A549 (cell line): ENCODE results near the gene HPD.

ENCODE experiments used
- ATOH8 ChIP-seq: fragments of 250-450 bp; sonication (Bioruptor Pico); IDR thresholded peaks from 2 replicates; pipeline ENCODE4 v1.5.0; 2020; ENCODE audit warnings: low read depth, mild to moderate bottlenecking, moderate library complexity
- CEBPB ChIP-seq, 2 experiments: fragments of >200 bp in 1 of 2; sonication (Bioruptor Twin) in 1 of 2; formaldehyde crosslinking in 1 of 2; IDR thresholded peaks; 2 replicates each; pipeline ENCODE4 v1.6.1; 2012 to 2016
- EHMT2 ChIP-seq: fragments of 200-600 bp; sonication (generic); IDR thresholded peaks from 2 replicates; pipeline ENCODE4 v1.6.1; 2016; ENCODE audit warnings: antibody characterized with exemption, low read depth, mild to moderate bottlenecking, moderate library complexity
- EP300 ChIP-seq, 2 experiments: fragments of >200 bp; sonication (Bioruptor Twin); formaldehyde crosslinking; IDR thresholded peaks; 2 replicates in 1 of 2; 3 replicates in 1 of 2; pipeline ENCODE4 v1.6.1; 2016 to 2017
- GATA3 ChIP-seq: IDR thresholded peaks from 2 replicates; pipeline ENCODE4 v1.6.1; 2012; ENCODE audit warnings: borderline replicate concordance
- MAFK ChIP-seq: fragments of 450-650 bp; IDR thresholded peaks from 2 replicates; pipeline ENCODE4 v1.6.1; 2014; ENCODE audit not compliant: partially characterized antibody
- NFE2L2 ChIP-seq: fragments of 150-350 bp; conservative IDR thresholded peaks from 2 replicates; pipeline ENCODE4 v1.6.1; 2014; ENCODE audit warnings: low read length
- PBX3 ChIP-seq: IDR thresholded peaks from 2 replicates; pipeline ENCODE4 v1.6.1; 2012
- POLR2A ChIP-seq: IDR thresholded peaks from 2 replicates; pipeline ENCODE4 v1.6.1; 2012; ENCODE audit warnings: mild to moderate bottlenecking, low read length
- RAD21 ChIP-seq, 2 experiments: fragments of >200 bp in 1 of 2; sonication (Bioruptor Twin) in 1 of 2; formaldehyde crosslinking in 1 of 2; IDR thresholded peaks in 1 of 2; conservative IDR thresholded peaks in 1 of 2; 2 replicates in 1 of 2; 3 replicates in 1 of 2; pipeline ENCODE4 v1.6.1; 2012 to 2018; ENCODE audit warnings: inconsistent platforms in 1 of 2
- USF2 ChIP-seq: fragments of 450-650 bp; IDR thresholded peaks from 2 replicates; pipeline ENCODE4 v1.6.1; 2014; ENCODE audit warnings: antibody characterized with exemption
- TF ChIP-seq, protein P1 (sequence below): fragments of >200 bp; sonication (Bioruptor Twin); formaldehyde crosslinking; IDR thresholded peaks from 3 replicates; pipeline ENCODE4 v1.5.1; 2016

GRCh38 chr12:121837680-121838079 lies 21.0 kb downstream of the HPD start:
- no peak for TF ChIP-seq NFE2L2
- TF ChIP-seq EP300 (IDR thresholded peaks at IDR 0.05): no peak
- TF ChIP-seq, protein P1, sequence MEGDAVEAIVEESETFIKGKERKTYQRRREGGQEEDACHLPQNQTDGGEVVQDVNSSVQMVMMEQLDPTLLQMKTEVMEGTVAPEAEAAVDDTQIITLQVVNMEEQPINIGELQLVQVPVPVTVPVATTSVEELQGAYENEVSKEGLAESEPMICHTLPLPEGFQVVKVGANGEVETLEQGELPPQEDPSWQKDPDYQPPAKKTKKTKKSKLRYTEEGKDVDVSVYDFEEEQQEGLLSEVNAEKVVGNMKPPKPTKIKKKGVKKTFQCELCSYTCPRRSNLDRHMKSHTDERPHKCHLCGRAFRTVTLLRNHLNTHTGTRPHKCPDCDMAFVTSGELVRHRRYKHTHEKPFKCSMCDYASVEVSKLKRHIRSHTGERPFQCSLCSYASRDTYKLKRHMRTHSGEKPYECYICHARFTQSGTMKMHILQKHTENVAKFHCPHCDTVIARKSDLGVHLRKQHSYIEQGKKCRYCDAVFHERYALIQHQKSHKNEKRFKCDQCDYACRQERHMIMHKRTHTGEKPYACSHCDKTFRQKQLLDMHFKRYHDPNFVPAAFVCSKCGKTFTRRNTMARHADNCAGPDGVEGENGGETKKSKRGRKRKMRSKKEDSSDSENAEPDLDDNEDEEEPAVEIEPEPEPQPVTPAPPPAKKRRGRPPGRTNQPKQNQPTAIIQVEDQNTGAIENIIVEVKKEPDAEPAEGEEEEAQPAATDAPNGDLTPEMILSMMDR: no peak
- no peak for TF ChIP-seq GATA3
- no peak for TF ChIP-seq POLR2A
- no peak for TF ChIP-seq PBX3
- TF ChIP-seq USF2: no peak
- TF ChIP-seq ATOH8 (CRISPR knock-in tag): no peak
- no peak for TF ChIP-seq EHMT2
- no peak for TF ChIP-seq MAFK
- TF ChIP-seq RAD21 (conservative IDR thresholded peaks at IDR 0.05 in 1 of 2, IDR thresholded peaks at IDR 0.05 in 1 of 2): no peak
- TF ChIP-seq CEBPB (IDR thresholded peaks at IDR 0.05): no peak
